Measurements from ENCODE around the gene FANCC. TPM values are rescaled to one million over a fixed set of nuclear protein-coding genes. Genes with fewer than 3 reads are reported as not detected.

FANCC gene
- total RNA-seq, 1 experiment from 2014 or later: 19.4 TPM

GRCh38 chr9:95093586-95093985 lies 223.9 kb downstream of the FANCC start:
- H3K9me3 ChIP-seq (ENCODE audit: control insufficient read depth in 1 of 2, insufficient read depth in 1 of 2, low read depth in 1 of 2, low read length in 2 of 2): no peaks in the 10 kb centered on the region
- no peaks in the 10 kb centered on the region for H4K20me1 ChIP-seq (ENCODE audit: insufficient read depth)
- intact Hi-C loops (cut with micrococcal nuclease): no loop called here
- no peaks in the 10 kb centered on the region for H3K36me3 ChIP-seq (ENCODE audit: control insufficient read depth in 1 of 2, insufficient read depth in 2 of 2, low read length in 2 of 2)
- DNase-seq (ENCODE audit: low read depth, low spot score) (no peak), ATAC-seq (no peak)
- POLR2A ChIA-PET: no interaction called here
- H3K4me1 ChIP-seq (ENCODE audit: control insufficient read depth in 1 of 2, insufficient read depth in 2 of 2, low read length in 2 of 2): peaks cover 13 to 34% of the 10 kb centered on the region in 2 experiments
- no peaks in the 10 kb centered on the region for H3K27me3 ChIP-seq (ENCODE audit: insufficient read depth, low read length)
- no peak overlapping the region for H2AFZ ChIP-seq (ENCODE audit: low read depth, low read length, poor library complexity, severe bottlenecking)
- RAD21 ChIA-PET (ENCODE audit: low non-redundant PET in 1 of 2, low total read pairs in 2 of 2, uncharacterized antibody in 2 of 2, unreplicated experiment in 2 of 2): no interaction called here
- no peaks in the 10 kb centered on the region for H3K9me2 ChIP-seq (ENCODE audit: insufficient read depth)
- no peak overlapping the region for H3K9ac ChIP-seq (ENCODE audit: low read length)
- no TSS peak for BruUV-seq (replicated peaks)
- no peak overlapping the region for H3K4me3 ChIP-seq (replicated peaks in 1 of 2; ENCODE audit: low read depth in 1 of 2, low read length in 2 of 2)
- CTCF ChIA-PET: no interaction called here
- no peak overlapping the region for H3K4me2 ChIP-seq (ENCODE audit: low read length)
- H3K27ac ChIP-seq (ENCODE audit: low read depth, low read length): no peak overlapping the region
- no peaks in the 10 kb centered on the region for H3K79me2 ChIP-seq (ENCODE audit: insufficient read depth, low read length)
- TF ChIP-seq CBX3 (IDR thresholded peaks at IDR 0.05; ENCODE audit: low read depth) (no peak), JUND (IDR thresholded peaks at IDR 0.05) (no peak), TCF7L2 (IDR thresholded peaks at IDR 0.05; ENCODE audit: borderline replicate concordance, extremely low read depth, insufficient read depth, insufficient read length) (no peak), EZH2phosphoT487 (IDR thresholded peaks at IDR 0.05; ENCODE audit: borderline replicate concordance) (no peak), RAD21 (IDR thresholded peaks at IDR 0.05; ENCODE audit: low read depth) (no peak), SIN3A (IDR thresholded peaks at IDR 0.05; ENCODE audit: low read depth) (no peak), ATF3 (IDR thresholded peaks at IDR 0.05) (no peak), ELF1 (IDR thresholded peaks at IDR 0.05; ENCODE audit: borderline replicate concordance, low read depth) (no peak), CTCF (IDR thresholded peaks at IDR 0.05 in 2 of 3, conservative IDR thresholded peaks at IDR 0.05 in 1 of 3; ENCODE audit: borderline replicate concordance in 1 of 3, insufficient read depth in 1 of 3, low read depth in 2 of 3, low read length in 2 of 3) (no peak), POLR2A (IDR thresholded peaks at IDR 0.05; ENCODE audit: borderline replicate concordance, extremely low read depth, insufficient read depth, insufficient read length) (no peak), REST (IDR thresholded peaks at IDR 0.05; ENCODE audit: low read depth) (no peak), SRF (IDR thresholded peaks at IDR 0.05; ENCODE audit: low read depth) (no peak), POLR2AphosphoS5 (IDR thresholded peaks at IDR 0.05; ENCODE audit: low read depth, low read length) (no peak), FOSL1 (IDR thresholded peaks at IDR 0.05; ENCODE audit: low read depth) (no peak), EGR1 (IDR thresholded peaks at IDR 0.05; ENCODE audit: low read depth) (no peak), YY1 (IDR thresholded peaks at IDR 0.05; ENCODE audit: extremely low read depth, insufficient replicate concordance, low read depth, low read length) (no peak), SP1 (IDR thresholded peaks at IDR 0.05; ENCODE audit: low read depth) (no peak), MAX (IDR thresholded peaks at IDR 0.05) (no peak), CEBPB (IDR thresholded peaks at IDR 0.05; ENCODE audit: low read depth) (no peak)
